Uterus (tissue), 4 donors: Measurements from ENCODE around the gene BHLHE41. TPM values are rescaled to one million over a fixed set of nuclear protein-coding genes. Genes with fewer than 3 reads are reported as not detected.

Source experiments
- DNase-seq, 2 donors: peaks; one replicate each; pipeline ENCODE4 v3.0.0-alpha.2; 2019 to 2020
- H3K27ac ChIP-seq, 2 donors: fragments of 200-600 bp; sonication (generic); 1 replicate in 1 of 2; 2 replicates in 1 of 2; pipeline ENCODE4 v1.5.1; 2016 to 2018
- H3K27me3 ChIP-seq, 2 donors: fragments of 200-600 bp; sonication (generic); one replicate each; pipeline ENCODE4 v1.5.1; 2018 to 2019; ENCODE audit warnings: control low read depth in 1 of 2
- H3K36me3 ChIP-seq, 2 donors: fragments of 200-600 bp; sonication (generic); one replicate each; pipeline ENCODE4 v1.5.1; 2019; ENCODE audit warnings: control low read depth in 1 of 2
- H3K4me1 ChIP-seq, 2 donors: fragments of 200-600 bp; sonication (generic); one replicate each; pipeline ENCODE4 v1.5.1; 2018 to 2019; ENCODE audit warnings: control low read depth in 1 of 2
- H3K4me3 ChIP-seq, 2 donors: fragments of 200-600 bp; sonication (generic); 1 replicate in 1 of 2; 2 replicates in 1 of 2; pipeline ENCODE4 v1.5.1; 2018 to 2019; ENCODE audit warnings: mild to moderate bottlenecking in 1 of 2
- H3K9me3 ChIP-seq, 2 donors: fragments of 200-600 bp; sonication (generic); one replicate each; pipeline ENCODE4 v1.5.1; 2019; ENCODE audit warnings: control low read depth in 1 of 2
- POLR2A ChIP-seq, 2 donors: fragments of 450-650 bp; IDR thresholded peaks; one replicate each; pipeline ENCODE4 v1.6.1; 2016; ENCODE audit warnings: antibody characterized with exemption in 2 of 2, mild to moderate bottlenecking in 1 of 2, moderate library complexity in 1 of 2
- intact Hi-C: fragments of 100-400 bp; cut with DNase I; formaldehyde crosslinking; loops from one replicate; pipeline ENCODE4 v1.15.1; 2023; ENCODE audit warnings: low total_unique reads
- total RNA-seq, 4 donors: library from RNA; depleted of rRNA in 3 of 4; stranded (reverse); fragments of >200 nt in 3 of 4; gene quantifications; one replicate each; pipeline versions ENCODE4 v1.1.0 to v1.2.4, GENCODE V29; 2014 to 2023
- TF ChIP-seq, protein P1 (sequence below), 4 experiments: fragments of 200-600 bp in 2 of 4; fragments of 450-650 bp in 2 of 4; sonication (generic) in 2 of 4; IDR thresholded peaks; one replicate each; pipeline ENCODE4 v1.5.1; 2016 to 2019; ENCODE audit warnings: antibody characterized with exemption in 4 of 4, mild to moderate bottlenecking in 2 of 4, moderate library complexity in 1 of 4
- donor health status: DM: yes; HTN: yes; CAD: no.

BHLHE41 gene
- total RNA-seq, 4 donors from 2014 or later: 2.1 to 31.2 (median 5.0) TPM

DNA sequence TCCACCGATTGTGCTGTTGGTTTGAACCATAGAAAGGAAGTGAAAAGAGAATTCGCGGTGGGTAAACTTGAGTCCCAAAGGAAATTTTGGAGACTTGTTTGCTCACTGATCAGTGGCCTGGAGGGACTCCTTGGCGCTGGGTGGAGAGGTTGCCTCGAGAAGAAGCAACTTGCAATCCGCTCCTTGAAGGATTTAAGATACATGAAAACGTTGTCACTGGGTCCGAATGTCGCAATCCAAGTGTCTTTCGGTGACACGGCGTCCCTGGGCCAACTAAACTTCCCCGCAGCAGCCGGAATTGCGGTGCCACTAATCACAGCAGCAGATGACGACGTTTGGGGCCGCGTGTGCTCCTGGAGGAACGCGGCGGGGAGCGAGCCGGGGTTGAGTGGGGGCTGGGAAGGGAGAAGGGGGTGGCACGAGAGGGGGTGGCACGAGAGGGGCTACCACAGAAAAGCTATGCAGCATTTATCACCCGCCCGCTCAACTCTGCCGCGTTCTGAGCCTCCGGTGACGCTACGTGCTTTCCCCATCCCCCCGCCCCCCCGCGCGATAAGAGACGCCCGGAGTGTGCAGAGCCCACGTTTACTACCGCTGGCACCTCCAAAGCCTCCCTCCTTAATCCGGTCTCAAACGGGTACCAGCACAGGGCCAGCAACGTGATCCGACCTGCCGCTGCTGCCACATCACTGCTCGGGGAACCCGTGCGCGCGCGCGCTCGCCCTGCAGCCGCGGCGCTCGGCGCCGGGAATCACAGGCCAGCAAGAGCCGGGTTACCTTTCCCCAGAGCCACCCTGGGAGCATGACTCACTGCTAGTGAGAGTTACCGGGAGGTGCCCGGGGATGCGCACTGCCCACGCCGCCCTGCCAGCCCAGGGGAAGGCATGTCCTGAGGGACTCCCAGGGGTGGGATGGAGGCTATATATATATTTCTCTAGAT is 833 bp upstream of the BHLHE41 start:
- peak overlapping the region; percentile 96 to 97 for H3K27ac ChIP-seq
- intact Hi-C loops: no loop called here
- peaks cover 0 to 5% of the 10 kb centered on the region in 2 donors for H3K4me1 ChIP-seq
- no peaks in the 10 kb centered on the region for H3K36me3 ChIP-seq
- no peaks in the 10 kb centered on the region for H3K27me3 ChIP-seq
- TF ChIP-seq POLR2A (IDR thresholded peaks at IDR 0.05): peak in 1 of 2 donors; percentile 68
- TF ChIP-seq, protein P1, sequence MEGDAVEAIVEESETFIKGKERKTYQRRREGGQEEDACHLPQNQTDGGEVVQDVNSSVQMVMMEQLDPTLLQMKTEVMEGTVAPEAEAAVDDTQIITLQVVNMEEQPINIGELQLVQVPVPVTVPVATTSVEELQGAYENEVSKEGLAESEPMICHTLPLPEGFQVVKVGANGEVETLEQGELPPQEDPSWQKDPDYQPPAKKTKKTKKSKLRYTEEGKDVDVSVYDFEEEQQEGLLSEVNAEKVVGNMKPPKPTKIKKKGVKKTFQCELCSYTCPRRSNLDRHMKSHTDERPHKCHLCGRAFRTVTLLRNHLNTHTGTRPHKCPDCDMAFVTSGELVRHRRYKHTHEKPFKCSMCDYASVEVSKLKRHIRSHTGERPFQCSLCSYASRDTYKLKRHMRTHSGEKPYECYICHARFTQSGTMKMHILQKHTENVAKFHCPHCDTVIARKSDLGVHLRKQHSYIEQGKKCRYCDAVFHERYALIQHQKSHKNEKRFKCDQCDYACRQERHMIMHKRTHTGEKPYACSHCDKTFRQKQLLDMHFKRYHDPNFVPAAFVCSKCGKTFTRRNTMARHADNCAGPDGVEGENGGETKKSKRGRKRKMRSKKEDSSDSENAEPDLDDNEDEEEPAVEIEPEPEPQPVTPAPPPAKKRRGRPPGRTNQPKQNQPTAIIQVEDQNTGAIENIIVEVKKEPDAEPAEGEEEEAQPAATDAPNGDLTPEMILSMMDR (IDR thresholded peaks at IDR 0.05): no peak
- H3K4me3 ChIP-seq: peak overlapping the region; percentile 52 to 78
- no peaks in the 10 kb centered on the region for H3K9me3 ChIP-seq
- peak; percentile 80 to 85 for DNase-seq

DNA sequence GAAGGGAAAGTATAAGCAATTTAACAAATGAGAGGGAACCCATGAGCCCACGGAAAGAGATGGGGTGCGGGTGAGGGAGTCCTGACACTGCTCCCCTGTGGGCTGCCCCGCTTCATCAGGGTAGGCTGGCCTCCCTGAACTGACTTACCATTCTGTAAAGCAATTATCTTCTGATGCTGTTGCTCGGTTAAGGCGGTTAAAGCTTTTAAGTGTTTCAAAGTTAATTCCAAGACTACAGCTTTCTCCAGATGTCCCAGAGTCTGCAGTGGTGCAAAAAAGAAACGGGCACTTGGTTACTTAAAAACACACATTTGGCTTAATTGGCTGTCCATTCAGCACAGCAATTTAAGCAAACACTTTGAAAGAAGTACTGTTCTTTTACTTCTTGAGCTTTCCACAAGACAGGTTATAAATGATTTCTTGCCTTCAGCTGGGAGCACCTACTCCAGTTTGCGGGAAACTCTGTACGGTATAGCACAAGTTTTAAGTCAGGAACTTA is 1.3 kb downstream of the BHLHE41 start:
- Histone ChIP-seq H3K27ac (peak overlapping the region; percentile 96 to 97), H3K4me3 (peak overlapping the region; percentile 42 to 52), H3K4me1 (peaks cover 0 to 8% of the 10 kb centered on the region in 2 donors), H3K36me3 (no peaks in the 10 kb centered on the region), H3K9me3 (no peaks in the 10 kb centered on the region), H3K27me3 (no peaks in the 10 kb centered on the region)
- intact Hi-C loops: no loop called here
- TF ChIP-seq, protein P1 (IDR thresholded peaks at IDR 0.05): no peak
- no peak for TF ChIP-seq POLR2A (IDR thresholded peaks at IDR 0.05)
- no peak for DNase-seq

DNA sequence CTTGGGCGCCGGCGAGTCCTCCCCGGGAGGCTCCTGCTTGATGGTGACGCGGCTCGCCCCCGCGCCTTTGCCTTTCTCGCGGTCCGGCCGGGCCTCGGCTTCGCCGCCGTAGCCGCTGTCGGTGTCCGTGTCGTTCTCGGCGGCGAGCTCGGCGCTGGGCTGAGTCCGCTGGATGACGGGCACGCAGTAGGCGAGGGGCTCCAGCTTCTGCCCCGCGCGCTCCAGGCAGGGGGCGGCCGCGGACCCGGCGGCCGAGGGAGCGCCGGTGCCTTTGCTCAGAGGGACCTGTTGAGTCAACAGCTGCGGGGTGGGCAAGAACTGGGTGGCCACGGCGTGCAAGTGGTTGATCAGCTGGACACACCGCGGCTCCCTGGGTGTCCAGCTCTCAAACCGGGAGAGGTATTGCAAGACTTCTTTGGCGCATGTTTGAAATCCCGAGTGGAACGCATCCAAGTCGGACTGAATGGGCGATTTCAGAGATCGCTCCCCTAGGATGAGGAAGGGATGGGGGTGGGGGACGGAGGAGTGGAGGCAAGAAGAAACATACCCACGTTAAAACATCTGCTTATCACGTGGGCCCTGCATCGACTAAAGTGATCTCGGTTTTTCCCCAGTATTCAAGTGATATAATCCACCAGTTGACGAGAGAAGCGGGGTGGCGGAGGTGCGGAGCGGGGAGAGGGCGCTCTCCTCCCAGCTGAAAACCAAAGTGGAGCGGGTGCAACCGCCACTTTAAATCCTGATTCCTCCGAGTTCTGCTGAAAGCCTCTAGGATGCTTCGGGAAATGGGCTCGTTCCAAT is 2.0 kb downstream of the BHLHE41 start:
- Histone ChIP-seq H3K9me3 (no peaks in the 10 kb centered on the region), H3K27ac (peak overlapping the region; percentile 96 to 97), H3K4me1 (peaks cover 0 to 8% of the 10 kb centered on the region in 2 donors), H3K27me3 (no peaks in the 10 kb centered on the region), H3K4me3 (peak overlapping the region; percentile 42 to 52), H3K36me3 (no peaks in the 10 kb centered on the region)
- TF ChIP-seq, protein P1 (IDR thresholded peaks at IDR 0.05): peak; percentile 13 to 41 (median 21)
- TF ChIP-seq POLR2A (IDR thresholded peaks at IDR 0.05): no peak
- peak; percentile 79 to 81 for DNase-seq
- intact Hi-C loops: no loop called here

DNA sequence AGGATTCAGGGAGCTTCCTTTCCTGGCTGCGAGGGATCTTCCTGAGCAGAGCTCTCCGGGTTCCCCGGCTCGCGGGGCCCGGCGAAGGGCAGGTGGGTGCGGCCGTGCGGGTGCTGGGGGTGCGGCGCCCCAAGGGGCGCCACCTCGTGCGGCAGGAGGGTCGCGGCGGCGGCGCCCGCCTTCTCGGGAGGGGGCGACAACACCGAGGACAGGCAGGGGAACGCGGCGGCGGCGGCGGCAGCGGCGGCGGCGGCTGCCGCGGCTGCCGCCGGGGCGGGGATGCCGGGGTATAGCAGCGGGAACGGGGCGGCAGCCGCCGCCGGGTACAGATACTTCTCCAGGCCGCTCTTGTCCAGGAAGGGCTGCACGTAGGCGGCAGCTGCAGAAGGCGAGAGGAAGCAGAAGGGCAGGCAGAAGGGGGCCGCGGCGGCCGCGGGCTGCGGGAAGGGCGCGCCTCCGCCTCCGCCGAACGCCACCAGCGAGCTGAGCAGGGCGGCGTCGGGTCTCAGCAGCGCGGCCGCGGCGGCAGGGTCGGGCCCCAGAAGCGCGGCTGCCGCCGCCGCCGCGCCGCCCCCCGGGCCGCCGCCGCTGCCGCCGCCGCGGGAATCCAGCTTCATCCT is 2.7 kb downstream of the BHLHE41 start:
- DNase-seq: no peak
- no peaks in the 10 kb centered on the region for H3K9me3 ChIP-seq
- TF ChIP-seq, protein P1 (IDR thresholded peaks at IDR 0.05): no peak
- TF ChIP-seq POLR2A (IDR thresholded peaks at IDR 0.05): no peak
- no peaks in the 10 kb centered on the region for H3K27me3 ChIP-seq
- intact Hi-C loops: no loop called here
- H3K4me3 ChIP-seq: peak overlapping the region; percentile 42 to 52
- peaks cover 0 to 8% of the 10 kb centered on the region in 2 donors for H3K4me1 ChIP-seq
- H3K27ac ChIP-seq: peak overlapping the region; percentile 96 to 97
- no peaks in the 10 kb centered on the region for H3K36me3 ChIP-seq
